ENCODE measurements around the gene PLCD3. TPM values are rescaled to one million over a fixed set of nuclear protein-coding genes. Genes with fewer than 3 reads are reported as not detected.

The PLCD3 gene
- total RNA-seq, 4 donors from 2014 or later, result 38.6 to 186 (median 75.1) TPM

GRCh38 chr17:45161288-45162024, 29.1 kb upstream of the PLCD3 start, which contains the start of gene HEXIM2:
TSS of gene HEXIM2 (plus strand) at chr17:45161875. CDS start at chr17:45162794, 919 bp downstream.
- intact Hi-C loops (cut with DNase I; ENCODE audit: low total_unique reads) (loop anchor here (1.0 to 5.0 kb wide), 4 partner anchors 9 to 156 kb away; partner anchors contain the start of genes ACBD4, HEXIM1 and MAP3K14), in situ Hi-C loops (cut with MboI; ENCODE audit: low sequenced_read_pairs in 4 of 4) (loop anchor here in 1 of 4 donors (25.0 kb wide), 1 partner anchor 99 kb away; the partner anchor contains the start of genes DCAKD and NMT1)
- Histone ChIP-seq H3K36me3 (peaks cover 0 to 4% of the 10 kb centered on the region in 2 donors), H3K4me3 (peak within 1 kb of the TSS; percentile 85 to 99 (median 92)), H3K4me1 (peaks cover 38 to 44% of the 10 kb centered on the region in 2 donors), H3K27ac (peak within 1 kb of the TSS; percentile 96 to 100 (median 100)), H3K27me3 (no peaks in the 10 kb centered on the region), H3K9me3 (no peaks in the 10 kb centered on the region)
- peak; percentile 94 to 98 for ATAC-seq
- peak; percentile 98 to 99 for DNase-seq
- TF ChIP-seq POLR2A (IDR thresholded peaks at IDR 0.05) (peak; percentile 94 to 95), CTCF (IDR thresholded peaks at IDR 0.05 in 4 of 5, conservative IDR thresholded peaks at IDR 0.05 in 1 of 5) (no peak)

- ATAC-seq (peak; percentile 60 to 61), DNase-seq (peak; percentile 52 to 76)
- TF ChIP-seq CTCF (IDR thresholded peaks at IDR 0.05 in 4 of 5, conservative IDR thresholded peaks at IDR 0.05 in 1 of 5), result peak in 4 of 5 experiments; percentile 14 to 40 (median 30)
- peak; percentile 58 to 61 for TF ChIP-seq POLR2A (IDR thresholded peaks at IDR 0.05)
- H3K4me3 ChIP-seq, result peak overlapping the region; percentile 85 to 99 (median 92)
- no peaks in the 10 kb centered on the region for H3K27me3 ChIP-seq
- in situ Hi-C loops (cut with MboI; ENCODE audit: low sequenced_read_pairs in 4 of 4) (loop anchor here in 1 of 4 donors (25.0 kb wide), 1 partner anchor 98 kb away; the partner anchor contains the start of genes DCAKD and NMT1), intact Hi-C loops (cut with DNase I; ENCODE audit: low total_unique reads) (loop anchor here (1.0 to 5.0 kb wide), 4 partner anchors 10 to 157 kb away; partner anchors contain the start of genes ACBD4, HEXIM1 and MAP3K14)
- H3K27ac ChIP-seq, result peak overlapping the region; percentile 96 to 100 (median 100)
- H3K4me1 ChIP-seq, result peaks cover 41 to 51% of the 10 kb centered on the region in 2 donors
- H3K9me3 ChIP-seq, result no peaks in the 10 kb centered on the region
- peaks cover 0 to 4% of the 10 kb centered on the region in 2 donors for H3K36me3 ChIP-seq
Measured at GRCh38 chr17:45160447-45161287, 28.4 kb upstream of the PLCD3 start.

DNA sequence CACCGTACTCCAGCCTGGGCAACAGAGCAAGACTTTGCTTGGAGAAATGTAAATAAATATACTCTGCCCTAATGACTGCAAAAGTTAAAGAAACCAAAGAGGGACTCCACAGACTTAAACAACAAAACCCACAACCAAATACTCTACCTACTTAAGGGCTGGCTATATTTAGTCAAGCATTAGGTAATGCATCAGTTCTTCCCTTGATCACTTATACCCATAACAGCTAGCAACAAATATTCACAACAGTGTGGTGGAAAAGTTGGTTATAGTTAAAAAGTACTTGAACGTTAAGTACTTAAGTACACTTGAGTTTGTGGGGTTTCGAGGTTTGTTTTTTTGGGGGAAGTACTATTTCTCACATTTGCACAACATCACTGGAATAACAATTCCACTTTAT, 23.9 kb upstream of the PLCD3 start:
- no peak for ATAC-seq
- peak overlapping the region; percentile 1 to 57 (median 50) for H3K27ac ChIP-seq
- no peaks in the 10 kb centered on the region for H3K27me3 ChIP-seq
- no peak for DNase-seq
- in situ Hi-C loops (cut with MboI; ENCODE audit: low sequenced_read_pairs in 4 of 4) (loop anchor here in 1 of 4 donors (25.0 kb wide), 1 partner anchor 94 kb away; the partner anchor contains the start of genes DCAKD and NMT1), intact Hi-C loops (cut with DNase I; ENCODE audit: low total_unique reads) (no loop called here)
- no peak overlapping the region for H3K4me3 ChIP-seq
- TF ChIP-seq CTCF (IDR thresholded peaks at IDR 0.05 in 4 of 5, conservative IDR thresholded peaks at IDR 0.05 in 1 of 5), result no peak
- TF ChIP-seq POLR2A (IDR thresholded peaks at IDR 0.05), result no peak
- no peaks in the 10 kb centered on the region for H3K9me3 ChIP-seq
- H3K36me3 ChIP-seq, result no peaks in the 10 kb centered on the region
- H3K4me1 ChIP-seq, result peaks cover 56 to 63% of the 10 kb centered on the region in 2 donors

- no peaks in the 10 kb centered on the region for H3K36me3 ChIP-seq
- TF ChIP-seq CTCF (IDR thresholded peaks at IDR 0.05 in 4 of 5, conservative IDR thresholded peaks at IDR 0.05 in 1 of 5) (no peak), POLR2A (IDR thresholded peaks at IDR 0.05) (no peak)
- intact Hi-C loops (cut with DNase I; ENCODE audit: low total_unique reads) (no loop called here), in situ Hi-C loops (cut with MboI; ENCODE audit: low sequenced_read_pairs in 4 of 4) (loop anchor here in 1 of 4 donors (25.0 kb wide), 1 partner anchor 93 kb away; the partner anchor contains the start of genes DCAKD and NMT1)
- no peak overlapping the region for H3K4me3 ChIP-seq
- H3K27ac ChIP-seq, result peak overlapping the region; percentile 1 to 57 (median 50)
- H3K27me3 ChIP-seq, result no peaks in the 10 kb centered on the region
- DNase-seq (no peak), ATAC-seq (no peak)
- peaks cover 64 to 70% of the 10 kb centered on the region in 2 donors for H3K4me1 ChIP-seq
- H3K9me3 ChIP-seq, result no peaks in the 10 kb centered on the region
Measured at GRCh38 chr17:45155483-45155882, 23.2 kb upstream of the PLCD3 start.

Data from gastrocnemius medialis (tissue), 4 donors.